ENCODE results near the gene PRKCA. TPM values are rescaled to one million over a fixed set of nuclear protein-coding genes. Genes with fewer than 3 reads are reported as not detected.
A peak's percentile ranks its signal among the peaks of the same experiment; 100 is the strongest.

The PRKCA gene
- total RNA-seq (2016; rRNA removed; fragmentation: Illumina TruSeq; extraction: Trizol) (18.5 and 24.4 TPM in 2 replicates), polyA plus RNA-seq (2011; rRNA removed) (20.1 and 21.5 TPM in 2 replicates), polyA minus RNA-seq (2011; rRNA and poly(A)+ RNA removed; ENCODE audit: low replicate concordance) (19.6 and 43.9 TPM in 2 replicates), Bru-seq, nascent RNA (percentile 83 among the genes with signal in this experiment), BruChase-seq, experiment 1, labeled RNA remaining after a 6-hour chase (percentile 74 among the genes with signal in this experiment), BruChase-seq, experiment 2, labeled RNA remaining after a 2-hour chase (percentile 82 among the genes with signal in this experiment)
- 6.7 and 7.1 TPM in 2 replicates for total RNA-seq (2016; cell fraction: cytosol; rRNA removed; fragmentation: Illumina TruSeq; extraction: Trizol; ENCODE audit: low read depth)
- total RNA-seq (2016; cell fraction: insoluble cytoplasmic fraction; rRNA removed; fragmentation: Illumina TruSeq; extraction: Trizol), result 17.8 and 22.1 TPM in 2 replicates
- 8.8 and 9.9 TPM in 2 replicates for total RNA-seq (2016; cell fraction: membrane; rRNA removed; fragmentation: Illumina TruSeq; extraction: Trizol)
- total RNA-seq (2016; cell fraction: nucleus; rRNA removed; fragmentation: Illumina TruSeq; extraction: Trizol), result 36.9 and 39.8 TPM in 2 replicates
- 13.2 and 17.7 TPM in 2 replicates for polyA plus RNA-seq (2011; cell fraction: cytosol; rRNA removed)
- polyA plus RNA-seq (2011; cell fraction: nucleus; rRNA removed), result 19.1 and 22.8 TPM in 2 replicates
- 14.6 and 15.5 TPM in 2 replicates for polyA plus RNA-seq (2012)
- polyA plus RNA-seq (2016; cell fraction: cytosol; fragmentation: Illumina TruSeq; extraction: Trizol; ENCODE audit: low read depth), result 1.4 and 1.8 TPM in 2 replicates
- 21.7 and 25.8 TPM in 2 replicates for polyA plus RNA-seq (2016; cell fraction: insoluble cytoplasmic fraction; fragmentation: Illumina TruSeq; extraction: Trizol; ENCODE audit: low read depth)
- polyA plus RNA-seq (2016; cell fraction: membrane; fragmentation: Illumina TruSeq; extraction: Trizol; ENCODE audit: low read depth), result 3.4 and 3.7 TPM in 2 replicates
- polyA plus RNA-seq (2016; cell fraction: nucleus; fragmentation: Illumina TruSeq; extraction: Trizol; ENCODE audit: insufficient read depth, low read depth), result 26.4 and 28.3 TPM in 2 replicates
- 24.9 and 27.4 TPM in 2 replicates for polyA minus RNA-seq (2011; cell fraction: cytosol; rRNA and poly(A)+ RNA removed)
- 52.5 and 53.8 TPM in 2 replicates for polyA minus RNA-seq (2011; cell fraction: nucleus; rRNA and poly(A)+ RNA removed)
- long read RNA-seq, experiment 1, partial matches to known transcripts, result 2 of 13 reads
- long read RNA-seq, experiment 1, other reads (novel, unspliced or antisense), result 11 of 13 reads
- long read RNA-seq, experiment 2, full-length matches to known transcripts, result 8 of 58 reads
- long read RNA-seq, experiment 2, partial matches to known transcripts, result 4 of 58 reads
- long read RNA-seq, experiment 2, other reads (novel, unspliced or antisense), result 46 of 58 reads

GRCh38 chr17:66301864-66302741 is at the start of gene PRKCA:
Gene PRKCA (plus strand): TSS chr17:66302613.
- in situ Hi-C loops (cut with HindIII; ENCODE audit: extremely low pct_ligation_motif_present, low pct_unique_long_range_greater_than_20kb) (loop anchor here (10.0 kb wide), 1 partner anchor 113 kb away; no protein-coding TSS in a partner anchor), intact Hi-C loops (cut with micrococcal nuclease; ENCODE audit: unreplicated experiment) (loop anchor here (5.0 kb wide), 3 partner anchors 40 to 100 kb away; partner anchors contain the start of gene APOH)
- peak; percentile 60 for ATAC-seq
- H3K9ac ChIP-seq (ENCODE audit: insufficient read depth, low read depth, low read length), result peak within 1 kb of the TSS; percentile 74
- FAIRE-seq, result no peak
- H3K4me3 ChIP-seq (replicated peaks in 1 of 3; ENCODE audit: insufficient read depth in 1 of 3, low read depth in 2 of 3, low read length in 3 of 3), result peak within 1 kb of the TSS; percentile 88 to 95 (median 91)
- no peaks in the 10 kb centered on the region for H3K36me3 ChIP-seq (replicated peaks in 1 of 2; ENCODE audit: control insufficient read depth in 1 of 2, insufficient read depth in 2 of 2, low read length in 2 of 2)
- POLR2A ChIA-PET, result interaction anchor here (1.2 kb wide), 1 partner anchor 113 kb away, joined by 4 read pairs; no protein-coding TSS in a partner anchor
- peak; percentile 54 for DNase-seq (ENCODE audit: low spot score)
- H3K4me1 ChIP-seq (ENCODE audit: insufficient read depth, low read length), result peaks cover 32% of the 10 kb centered on the region
- no peaks in the 10 kb centered on the region for H3K27me3 ChIP-seq (ENCODE audit: control insufficient read depth in 1 of 2, insufficient read depth in 2 of 2, low read length in 2 of 2)
- CTCF ChIA-PET (ENCODE audit: low intra/inter-chr PET ratio, low total read pairs), result no interaction called here
- peaks cover 37% of the 10 kb centered on the region for H3K79me2 ChIP-seq (ENCODE audit: insufficient read depth, low read length)
- peak within 1 kb of the TSS; percentile 99 for H3K4me2 ChIP-seq (ENCODE audit: low read depth, low read length)
- peak within 1 kb of the TSS; percentile 61 for H3K27ac ChIP-seq (ENCODE audit: extremely low read length, insufficient read depth, low read length)
- WGBS (ENCODE audit: low lambda C conversion rate), result 2% methylated on average over 37 of the region's 117 CpGs
- no peaks in the 10 kb centered on the region for H4K20me1 ChIP-seq (ENCODE audit: insufficient read depth, low read length)
- H2AFZ ChIP-seq (ENCODE audit: low read length), result no peak within 1 kb of the TSS
- no peaks in the 10 kb centered on the region for H3K9me3 ChIP-seq (ENCODE audit: low read length)
- no TSS peak for BruUV-seq (replicated peaks)
- 0 out of 2 replicates have a peak, but pooled peaks have one; percentile 16 for TF ChIP-seq ZBTB43 (CRISPR knock-in tag; conservative IDR thresholded peaks at IDR 0.05)
- TF ChIP-seq RCOR2 (CRISPR knock-in tag; IDR thresholded peaks at IDR 0.05), result no peak
- TF ChIP-seq SALL2 (CRISPR knock-in tag; IDR thresholded peaks at IDR 0.05), result peak; percentile 32; the same call in 1 of the 2 replicates
- TF ChIP-seq GMEB1 (CRISPR knock-in tag; IDR thresholded peaks at IDR 0.05; ENCODE audit: borderline replicate concordance), result 0 out of 2 replicates have a peak, but pooled peaks have one; percentile 17
- TF ChIP-seq HDAC2 (CRISPR knock-in tag; IDR thresholded peaks at IDR 0.05), result 0 out of 2 replicates have a peak, but pooled peaks have one; percentile 26
- TF ChIP-seq PHF8 (CRISPR knock-in tag; IDR thresholded peaks at IDR 0.05), result peak; percentile 60
- TF ChIP-seq ZNF567 (CRISPR knock-in tag; IDR thresholded peaks at IDR 0.05; ENCODE audit: borderline replicate concordance), result peak; percentile 72; the same call in 1 of the 2 replicates
- peak; percentile 55; the same call in 1 of the 2 replicates for TF ChIP-seq ZSCAN25 (CRISPR knock-in tag; IDR thresholded peaks at IDR 0.05)
- peak; percentile 86; the same call in 1 of the 2 replicates for TF ChIP-seq ZFP41 (CRISPR knock-in tag; IDR thresholded peaks at IDR 0.05; ENCODE audit: borderline replicate concordance)
- TF ChIP-seq ZNF619 (CRISPR knock-in tag; IDR thresholded peaks at IDR 0.05), result 0 out of 2 replicates have a peak, but pooled peaks have one; percentile 48
- no peak for TF ChIP-seq ZNF7 (CRISPR knock-in tag; IDR thresholded peaks at IDR 0.05)
- no peak; the same call in 1 of the 2 replicates for TF ChIP-seq BCL3 (CRISPR knock-in tag; IDR thresholded peaks at IDR 0.05)
- TF ChIP-seq FOXM1 (CRISPR knock-in tag; IDR thresholded peaks at IDR 0.05), result no peak

All from HepG2 (cell line).